CD14-positive monocyte (primary cell): ENCODE data around the gene JPT1. TPM values are rescaled to one million over a fixed set of nuclear protein-coding genes. Genes with fewer than 3 reads are reported as not detected.

Experiments
- DNase-seq, 3 donors: peaks; one replicate each; pipeline ENCODE4 v3.0.0-alpha.2; 2011 to 2022
- H2AFZ ChIP-seq: 2 replicates; pipeline ENCODE4 v1.6.0; 2012; ENCODE audit warnings: mild to moderate bottlenecking, low read depth, low read length, inconsistent platforms; ENCODE audit not compliant: insufficient read depth, poor library complexity, severe bottlenecking
- H3K27ac ChIP-seq, 2 donors: 1 replicate in 1 of 2; 2 replicates in 1 of 2; pipeline ENCODE4 v1.5.1; 2012 to 2013; ENCODE audit warnings: low read length in 2 of 2, control low read depth in 1 of 2, inconsistent platforms in 1 of 2, low read depth in 1 of 2, mild to moderate bottlenecking in 1 of 2
- H3K27me3 ChIP-seq, 2 donors: one replicate each; pipeline versions ENCODE4 v1.6.0 to v1.6.1; 2011 to 2013; ENCODE audit warnings: low read length in 2 of 2; ENCODE audit not compliant: control insufficient read depth in 2 of 2, insufficient read depth in 2 of 2
- H3K36me3 ChIP-seq, 2 donors: replicated peaks in 1 of 2; 1 replicate in 1 of 2; 2 replicates in 1 of 2; pipeline versions ENCODE4 v1.5.1 to v1.6.1; 2012 to 2013; ENCODE audit warnings: low read length in 2 of 2, control low read depth in 1 of 2, inconsistent platforms in 1 of 2, mild to moderate bottlenecking in 1 of 2; ENCODE audit not compliant: insufficient read depth in 2 of 2, control insufficient read depth in 1 of 2
- H3K4me1 ChIP-seq, 2 donors: 1 replicate in 1 of 2; 2 replicates in 1 of 2; pipeline versions ENCODE4 v1.5.1 to v1.6.1; 2012 to 2013; ENCODE audit warnings: low read length in 2 of 2, control low read depth in 1 of 2, inconsistent platforms in 1 of 2, mild to moderate bottlenecking in 1 of 2, moderate library complexity in 1 of 2; ENCODE audit not compliant: insufficient read depth in 2 of 2, control insufficient read depth in 1 of 2
- H3K4me2 ChIP-seq: replicated peaks from 2 replicates; pipeline ENCODE3; 2012; ENCODE audit warnings: low read length, moderate library complexity, mild to moderate bottlenecking; ENCODE audit not compliant: poor library complexity, severe bottlenecking; ENCODE audit errors: extremely low read depth
- H3K4me3 ChIP-seq, 3 experiments: fragments of 200-600 bp in 1 of 3; sonication (generic) in 1 of 3; replicated peaks in 1 of 3; 1 replicate in 2 of 3; 2 replicates in 1 of 3; pipeline ENCODE4 v1.5.1; 2011 to 2013; ENCODE audit warnings: low read length in 3 of 3, mild to moderate bottlenecking in 3 of 3, control low read depth in 2 of 3, low read depth in 2 of 3, inconsistent platforms in 1 of 3, moderate library complexity in 1 of 3
- H3K79me2 ChIP-seq: 2 replicates; pipeline ENCODE4 v1.6.0; 2012; ENCODE audit warnings: mild to moderate bottlenecking, control low read depth, inconsistent platforms, low read length, moderate library complexity; ENCODE audit not compliant: insufficient read depth
- H3K9ac ChIP-seq: 2 replicates; pipeline ENCODE4 v1.6.0; 2017; ENCODE audit warnings: low read length, mild to moderate bottlenecking; ENCODE audit not compliant: insufficient read depth, poor library complexity, severe bottlenecking
- H3K9me3 ChIP-seq, 2 donors: replicated peaks in 1 of 2; 1 replicate in 1 of 2; 2 replicates in 1 of 2; pipeline versions ENCODE4 v1.5.1 to v1.6.1; 2012 to 2013; ENCODE audit warnings: low read length in 2 of 2, control low read depth in 1 of 2; ENCODE audit not compliant: control insufficient read depth in 1 of 2, insufficient read depth in 1 of 2
- H4K20me1 ChIP-seq: 2 replicates; pipeline ENCODE4 v1.6.0; 2012; ENCODE audit warnings: mild to moderate bottlenecking, low read length, control low read depth, moderate library complexity; ENCODE audit not compliant: insufficient read depth
- H3K27ac Mint-ChIP-seq, 7 donors: one replicate each; pipeline ENCODE4 v1.8.0; 2020; ENCODE audit warnings: mild to moderate bottlenecking in 7 of 7, mixed read lengths in 7 of 7, moderate library complexity in 6 of 7, inconsistent platforms in 2 of 7
- H3K27me3 Mint-ChIP-seq, 3 donors: one replicate each; pipeline ENCODE4 v1.8.0; 2021 to 2022; ENCODE audit warnings: low read depth in 3 of 3, mild to moderate bottlenecking in 3 of 3, mixed read lengths in 3 of 3, moderate library complexity in 3 of 3, inconsistent platforms in 1 of 3
- H3K36me3 Mint-ChIP-seq, 2 donors: one replicate each; pipeline ENCODE4 v1.8.0; 2020; ENCODE audit warnings: mixed read lengths in 2 of 2, inconsistent platforms in 1 of 2, mild to moderate bottlenecking in 1 of 2
- H3K4me1 Mint-ChIP-seq: one replicate; pipeline ENCODE4 v1.8.0; 2020; ENCODE audit warnings: mild to moderate bottlenecking, mixed read lengths
- H3K4me3 Mint-ChIP-seq, 2 donors: one replicate each; pipeline ENCODE4 v1.8.0; 2020; ENCODE audit warnings: mild to moderate bottlenecking in 2 of 2, mixed read lengths in 2 of 2, moderate library complexity in 1 of 2
- H3K9me3 Mint-ChIP-seq, 7 donors: one replicate each; pipeline ENCODE4 v1.8.0; 2020 to 2022; ENCODE audit warnings: mixed read lengths in 7 of 7, mild to moderate bottlenecking in 6 of 7, moderate library complexity in 6 of 7, inconsistent platforms in 2 of 7
- CTCF ChIP-seq: fragments of 200-600 bp; IDR thresholded peaks from one replicate; pipeline ENCODE4 v1.8.0; 2022; ENCODE audit warnings: antibody characterized with exemption, mild to moderate bottlenecking
- WGBS: methylation state at CpG from one replicate; pipeline ENCODE4 v1.1.5; 2013; ENCODE audit warnings: missing lambda C conversion rate; ENCODE audit not compliant: insufficient coverage; 5-methylcytosine and 5-hydroxymethylcytosine counted together
- intact Hi-C, 2 donors: fragments of 100-400 bp; cut with micrococcal nuclease; formaldehyde crosslinking; loops; one replicate each; pipeline versions ENCODE4 v1.15.0 to v1.15.1; 2023
- polyA plus RNA-seq, 3 donors: library from polyadenylated mRNA; depleted of rRNA in 1 of 3; unstranded in 2 of 3; stranded (reverse) in 1 of 3; fragments of 300-500 nt in 2 of 3; fragments of >200 nt in 1 of 3; fragmentation: Illumina TruSeq in 2 of 3; gene quantifications; 1 replicate in 2 of 3; 2 replicates in 1 of 3; pipeline ENCODE4 v1.2.3, GENCODE V29; 2012 to 2021

JPT1 gene
- polyA plus RNA-seq, 3 donors: 79.7 to 181 (median 156) TPM

DNA sequence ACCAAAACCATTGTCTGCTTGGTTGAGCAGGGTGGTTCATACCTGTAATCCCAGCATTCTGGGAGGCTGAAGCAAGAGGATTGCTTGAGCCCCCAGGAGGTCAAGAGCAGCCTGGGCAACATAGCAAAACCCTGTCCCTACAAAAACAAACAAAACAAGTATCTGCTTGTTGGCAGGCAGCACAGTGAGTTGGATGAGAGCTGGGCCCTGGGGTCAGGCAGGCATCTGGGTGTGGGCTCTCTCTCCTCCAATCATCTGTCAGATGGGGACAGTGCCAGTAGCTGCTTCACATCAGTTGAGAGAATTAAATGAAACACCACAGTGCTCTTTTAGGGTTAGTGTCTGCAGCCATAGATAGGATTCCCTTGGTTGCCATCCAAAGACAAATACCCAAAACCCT, 38.8 kb downstream of the JPT1 start:
- H3K9me3 Mint-ChIP-seq: no peaks in the 10 kb centered on the region
- no peak for DNase-seq
- H3K27ac Mint-ChIP-seq: no peak overlapping the region
- Histone ChIP-seq H3K9me3 (no peaks in the 10 kb centered on the region), H3K27ac (no peak overlapping the region), H4K20me1 (peaks cover 14% of the 10 kb centered on the region), H3K9ac (no peak overlapping the region), H3K36me3 (peaks cover 13 to 22% of the 10 kb centered on the region in 2 donors), H3K79me2 (peaks cover 33% of the 10 kb centered on the region), H3K4me3 (no peak overlapping the region), H3K4me2 (no peak overlapping the region), H3K4me1 (peaks cover 48% of the 10 kb centered on the region in 2 donors), H3K27me3 (no peaks in the 10 kb centered on the region), H2AFZ (no peak overlapping the region)
- peaks cover 61% of the 10 kb centered on the region for H3K4me1 Mint-ChIP-seq
- no peak overlapping the region for H3K4me3 Mint-ChIP-seq
- H3K27me3 Mint-ChIP-seq: no peaks in the 10 kb centered on the region
- intact Hi-C loops: loop anchor here in 1 of 2 donors (2.0 to 10.0 kb wide), 2 partner anchors 55 to 89 kb away; partner anchors contain the start of gene NUP85
- no peak for TF ChIP-seq CTCF
- peaks cover 35 to 44% of the 10 kb centered on the region in 2 donors for H3K36me3 Mint-ChIP-seq

- Mint-ChIP-seq H3K9me3 (no peaks in the 10 kb centered on the region), H3K36me3 (peaks cover 32 to 38% of the 10 kb centered on the region in 2 donors), H3K4me3 (peak overlapping the region; percentile 84 to 94), H3K4me1 (peaks cover 57% of the 10 kb centered on the region), H3K27me3 (no peaks in the 10 kb centered on the region), H3K27ac (peak overlapping the region; percentile 62 to 85 (median 80))
- Histone ChIP-seq H3K27ac (peak overlapping the region; percentile 56 to 81), H3K9ac (peak overlapping the region; percentile 71), H3K9me3 (no peaks in the 10 kb centered on the region), H2AFZ (peak overlapping the region; percentile 95), H4K20me1 (peaks cover 14% of the 10 kb centered on the region), H3K4me1 (peaks cover 43 to 44% of the 10 kb centered on the region in 2 donors), H3K27me3 (no peaks in the 10 kb centered on the region), H3K79me2 (peaks cover 40% of the 10 kb centered on the region), H3K36me3 (peaks cover 13 to 22% of the 10 kb centered on the region in 2 donors), H3K4me3 (peak overlapping the region; percentile 44 to 85 (median 64)), H3K4me2 (peak overlapping the region; percentile 89)
- DNase-seq: no peak
- TF ChIP-seq CTCF: no peak
- WGBS: 48% methylated on average over 6 of the region's 19 CpGs
- intact Hi-C loops: loop anchor here (2.0 to 10.0 kb wide), 5 partner anchors 37 to 90 kb away; partner anchors contain the start of genes JPT1 (in 1 of the 2) and NUP85 (in 1 of the 2)
These were observed 39.6 kb downstream of the JPT1 start for GRCh38 chr17:75114552-75115314.
